ENCODE data around the gene FRY.

Gene FRY

DNA sequence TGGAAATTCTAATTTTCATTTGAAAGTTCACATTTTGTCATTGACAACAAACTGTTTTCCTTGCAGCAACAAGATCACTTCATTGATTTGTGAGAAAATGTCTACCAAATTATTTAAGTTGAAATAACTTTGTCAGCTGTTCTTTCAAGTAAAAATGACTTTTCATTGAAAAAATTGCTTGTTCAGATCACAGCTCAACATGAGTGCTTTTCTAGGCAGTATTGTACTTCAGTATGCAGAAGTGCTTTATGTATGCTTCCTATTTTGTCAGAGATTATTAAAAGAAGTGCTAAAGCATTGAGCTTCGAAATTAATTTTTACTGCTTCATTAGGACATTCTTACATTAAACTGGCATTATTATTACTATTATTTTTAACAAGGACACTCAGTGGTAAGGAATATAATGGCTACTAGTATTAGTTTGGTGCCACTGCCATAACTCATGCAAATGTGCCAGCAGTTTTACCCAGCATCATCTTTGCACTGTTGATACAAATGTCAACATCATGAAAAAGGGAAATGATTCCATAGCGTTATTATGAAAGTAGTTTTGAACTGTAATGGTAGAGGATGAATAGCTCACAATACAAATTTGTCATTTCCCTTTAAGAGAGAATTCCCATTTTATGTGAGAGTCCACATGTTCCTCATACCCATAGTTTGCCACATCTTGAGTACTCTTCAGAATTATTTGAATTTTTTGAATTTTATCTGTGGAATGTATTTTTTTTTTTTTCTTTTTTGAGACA is 286.3 kb downstream of the FRY start:
- DNase-seq, result no peak

DNA sequence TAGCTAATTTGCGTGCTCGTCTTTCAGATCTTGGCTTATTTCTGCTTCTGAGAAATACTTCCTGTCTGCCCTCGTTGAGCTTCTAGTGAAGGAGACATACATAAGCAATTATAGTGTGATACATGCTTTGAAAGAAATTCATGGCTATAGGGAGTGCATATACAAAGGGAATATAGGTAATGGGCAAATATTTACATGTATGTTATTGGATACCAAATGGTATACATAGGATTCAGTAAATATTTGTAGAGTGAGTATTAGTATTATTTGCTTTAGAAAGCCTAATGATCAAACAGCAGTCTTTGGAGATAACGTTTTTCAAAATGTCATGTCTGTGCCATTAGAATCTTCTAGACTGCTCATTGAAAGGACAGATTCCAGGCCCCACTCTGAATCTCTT is 289.0 kb downstream of the FRY start:
- no peak for DNase-seq

- DNase-seq, result no peak
These were observed 292.3 kb downstream of the FRY start for GRCh38 chr13:32323912-32324311.

GRCh38 chr13:32330441-32330840 is 298.9 kb downstream of the FRY start:
- no peak for DNase-seq

DNA sequence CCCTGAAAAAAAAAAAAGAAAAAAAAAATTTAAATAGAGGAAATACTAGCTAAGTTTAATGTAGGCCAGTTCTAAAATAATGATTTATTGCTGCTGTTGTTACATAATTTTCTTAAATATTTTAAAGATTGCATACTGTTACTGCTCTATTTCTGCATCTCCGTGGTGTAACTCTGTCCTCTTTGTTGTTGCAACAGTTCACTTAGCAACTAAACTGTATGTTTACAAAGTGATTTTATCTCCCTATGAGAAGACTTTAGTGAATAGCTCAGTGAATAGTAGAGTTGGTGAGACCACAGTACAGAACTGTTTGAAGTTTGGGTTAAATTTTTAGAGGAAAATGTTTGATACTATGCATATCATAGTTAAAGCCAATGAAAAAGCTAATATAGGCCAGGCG is 303.1 kb downstream of the FRY start:
- no peak for DNase-seq

DNA sequence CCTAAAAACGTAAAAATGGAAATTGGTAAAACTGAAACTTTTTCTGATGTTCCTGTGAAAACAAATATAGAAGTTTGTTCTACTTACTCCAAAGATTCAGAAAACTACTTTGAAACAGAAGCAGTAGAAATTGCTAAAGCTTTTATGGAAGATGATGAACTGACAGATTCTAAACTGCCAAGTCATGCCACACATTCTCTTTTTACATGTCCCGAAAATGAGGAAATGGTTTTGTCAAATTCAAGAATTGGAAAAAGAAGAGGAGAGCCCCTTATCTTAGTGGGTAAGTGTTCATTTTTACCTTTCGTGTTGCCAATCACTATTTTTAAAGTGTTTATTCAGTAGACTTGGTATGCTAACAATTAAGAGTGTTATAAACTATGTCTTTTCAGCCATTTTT is 309.3 kb downstream of the FRY start:
- no peak for DNase-seq

DNA sequence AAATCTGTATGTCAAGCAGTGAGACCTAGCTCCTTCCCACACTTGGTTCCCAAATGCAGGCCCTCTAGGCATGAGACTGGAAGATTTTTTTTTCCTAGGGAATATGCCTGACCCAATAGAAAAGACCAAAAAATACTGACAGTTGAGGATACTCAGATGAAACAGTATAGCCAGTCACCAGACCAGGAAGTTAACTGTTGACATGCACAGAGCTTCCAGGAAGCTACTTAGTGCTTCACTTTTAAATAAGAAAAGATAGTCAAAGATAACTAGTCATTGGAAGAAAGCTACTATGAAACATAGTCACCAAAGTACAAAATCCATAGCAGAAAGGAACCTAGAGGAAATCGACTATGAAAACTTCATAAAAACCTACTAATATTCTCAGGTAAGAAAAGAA is 316.1 kb downstream of the FRY start:
- DNase-seq, result no peak
